GM18858 (cell line): ENCODE data around the gene DDC.
"Not testable (repeated sequence)": the region's sequence is repeated elsewhere in the genome, so short reads cannot be mapped to it uniquely, and the experiment has no call there.

ENCODE experiments used
- ATAC-seq: cut with Tn5 transposase; IDR thresholded peaks from one replicate; pipeline ENCODE4 v1.9.1; 2021; ENCODE audit not compliant: unreplicated experiment

Gene DDC

DNA sequence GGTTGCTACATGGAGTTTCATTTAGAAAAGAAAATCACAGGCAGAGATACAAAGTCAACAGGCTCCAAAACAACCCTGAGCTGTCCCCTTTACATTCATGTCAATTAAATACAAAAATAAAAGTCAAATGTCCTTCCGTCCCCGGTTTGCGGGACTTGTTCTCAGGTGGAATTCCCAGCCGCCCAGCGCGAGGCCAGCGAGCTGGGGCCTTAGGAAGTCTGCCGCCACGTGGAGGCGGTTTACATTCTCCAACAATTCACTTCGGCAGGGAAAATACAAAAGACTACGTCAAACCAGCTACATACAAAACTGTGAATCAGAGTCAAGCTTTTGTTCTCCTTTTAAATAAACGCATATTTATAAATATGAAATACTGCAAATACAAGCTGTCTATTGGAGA is 25.3 kb upstream of the DDC start:
- ATAC-seq: no peak

DNA sequence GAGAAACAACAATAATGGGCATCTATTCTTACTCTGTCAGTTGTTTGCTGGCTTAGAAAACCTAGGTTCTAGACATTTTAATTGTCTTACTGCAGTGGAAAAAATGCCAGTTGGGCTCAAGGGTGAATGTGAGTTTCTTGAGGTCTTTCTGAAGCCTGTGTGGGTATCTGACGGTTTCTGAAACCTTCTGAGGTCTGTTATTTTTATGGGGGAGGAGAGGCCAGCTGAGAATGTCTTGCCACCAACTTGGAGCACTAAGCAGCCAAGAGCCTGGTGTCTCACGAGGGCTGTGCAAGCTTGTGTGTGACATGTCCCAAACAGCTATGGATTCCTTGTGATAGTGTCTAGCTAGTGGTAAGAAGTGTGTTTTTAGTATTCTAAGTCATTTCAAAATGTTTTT is 24.2 kb upstream of the DDC start:
- no peak for ATAC-seq

DNA sequence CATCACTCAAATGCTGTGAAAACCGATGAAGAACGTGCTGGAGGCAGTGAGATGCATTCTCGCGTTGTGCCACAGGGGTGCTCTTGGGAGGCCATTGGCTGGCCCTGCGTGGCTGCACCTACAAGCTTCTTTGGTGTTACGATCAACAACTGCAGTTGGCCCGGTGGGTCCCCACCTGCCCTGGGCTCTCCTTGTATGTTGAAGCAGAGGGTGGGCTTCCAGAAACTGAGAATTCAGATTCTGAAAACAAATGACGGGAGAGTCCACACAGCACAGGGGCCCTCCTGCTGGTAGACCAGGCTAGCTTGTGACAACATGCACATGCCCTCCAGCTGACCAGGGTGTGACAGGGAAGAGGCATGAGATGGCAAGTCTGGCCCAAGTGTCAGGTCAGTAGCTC is 23.7 kb upstream of the DDC start:
- ATAC-seq: no peak

DNA sequence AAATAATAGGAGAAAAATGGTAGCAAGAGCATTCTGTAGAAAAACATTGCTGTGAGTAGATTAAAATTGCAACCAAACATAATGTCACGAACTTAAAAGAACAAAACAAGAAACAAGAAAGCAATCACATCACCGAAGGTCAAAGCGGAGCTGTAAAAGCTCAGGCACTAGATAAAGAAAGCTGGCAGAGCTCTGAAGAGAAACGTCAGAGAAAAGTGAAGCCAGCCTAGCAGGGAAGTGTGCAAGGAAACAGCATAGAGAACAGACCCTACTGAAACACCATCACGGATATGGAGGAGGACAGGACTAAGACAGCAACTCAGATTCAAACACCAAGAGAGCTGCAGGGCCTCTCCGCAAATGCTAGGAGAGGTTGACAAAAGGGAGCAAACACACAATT is 22.5 kb upstream of the DDC start:
- ATAC-seq: no peak

DNA sequence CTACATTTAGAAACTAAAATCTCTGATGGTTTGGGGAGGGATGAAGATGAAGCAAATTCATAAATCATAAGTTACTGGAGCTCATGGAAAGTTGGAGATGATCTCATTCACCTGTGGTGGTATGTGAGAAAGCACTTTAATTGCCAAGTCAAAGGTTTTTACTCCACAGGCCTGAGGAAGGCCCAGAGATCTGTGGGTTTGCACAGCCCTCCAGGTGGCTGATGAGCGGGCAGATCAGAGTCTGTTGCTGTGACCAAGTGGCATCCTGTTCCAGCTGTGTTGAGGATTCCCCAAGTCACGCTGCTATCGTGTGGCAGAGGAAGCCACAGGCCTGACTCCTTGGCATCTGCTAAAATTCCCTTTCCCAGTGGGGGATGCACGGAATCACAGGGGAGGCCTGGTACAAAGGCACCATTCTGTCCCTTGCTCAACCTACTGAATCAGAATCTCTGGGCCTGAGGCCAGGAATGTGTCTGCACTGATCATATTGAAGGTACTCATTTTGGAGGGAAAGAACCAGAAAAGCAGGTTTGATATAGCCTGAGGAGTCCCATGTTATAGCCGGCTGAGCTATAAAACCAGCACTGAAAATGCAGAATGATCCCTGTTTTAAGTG is 19.7 kb upstream of the DDC start:
- no peak for ATAC-seq

DNA sequence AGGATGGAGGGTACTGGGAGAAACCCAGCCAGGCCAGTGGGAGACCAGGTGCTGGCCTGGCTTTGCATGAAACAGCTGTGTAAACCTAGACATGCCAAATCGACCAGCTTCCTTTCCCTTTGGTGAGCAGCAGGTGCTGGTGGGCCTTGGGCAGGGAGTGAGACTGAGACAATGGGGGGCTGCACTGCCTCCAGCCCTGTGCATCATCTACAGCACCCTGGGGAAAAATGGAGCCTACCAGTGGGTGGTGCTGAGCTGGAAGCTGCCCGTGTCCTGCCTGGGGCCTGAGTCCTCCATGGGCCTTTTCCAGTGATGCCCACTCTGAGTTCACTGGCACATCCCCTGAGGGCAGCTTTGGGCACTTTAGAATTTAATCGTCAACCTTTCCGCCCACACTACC is 19.2 kb upstream of the DDC start:
- ATAC-seq: no peak

DNA sequence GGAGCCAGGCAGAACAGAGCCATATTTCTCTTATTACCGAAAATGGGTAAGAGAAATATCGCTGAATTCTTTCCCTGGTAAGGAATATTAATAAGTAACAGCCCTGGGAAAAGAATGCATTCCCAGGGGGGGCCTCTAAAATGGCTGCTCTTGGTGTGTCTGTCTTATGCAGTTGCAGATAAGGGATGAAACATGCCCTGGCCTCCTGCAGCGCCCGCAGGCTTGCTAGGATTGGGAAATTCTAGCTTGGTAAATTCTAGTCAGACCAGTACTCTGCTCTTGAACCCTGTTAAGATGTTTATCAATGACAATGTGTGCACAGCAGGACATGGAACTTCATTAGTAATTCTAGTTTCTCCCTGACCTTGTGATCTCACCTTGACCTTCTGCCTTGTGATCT is 18.1 kb upstream of the DDC start:
- ATAC-seq: not testable (repeated sequence)

DNA sequence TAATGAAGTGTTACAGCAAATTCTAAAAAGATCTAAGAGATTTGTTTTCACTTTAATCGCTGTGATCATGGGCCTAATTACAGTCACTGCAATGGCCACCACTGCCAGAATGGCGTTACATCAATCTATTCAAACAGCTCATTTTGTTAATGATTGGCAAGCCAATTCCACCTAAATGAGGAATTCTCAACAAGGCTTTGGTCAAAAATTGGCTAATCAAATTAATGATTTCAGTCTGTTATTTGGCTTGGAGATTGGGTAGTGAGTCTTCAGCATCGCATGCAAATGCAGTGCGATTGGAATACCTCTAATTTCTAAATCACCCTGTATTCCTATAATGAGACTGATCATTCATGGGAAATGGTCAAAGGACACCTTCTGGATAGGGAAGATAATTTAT is 17.1 kb upstream of the DDC start:
- ATAC-seq: not testable (repeated sequence)

DNA sequence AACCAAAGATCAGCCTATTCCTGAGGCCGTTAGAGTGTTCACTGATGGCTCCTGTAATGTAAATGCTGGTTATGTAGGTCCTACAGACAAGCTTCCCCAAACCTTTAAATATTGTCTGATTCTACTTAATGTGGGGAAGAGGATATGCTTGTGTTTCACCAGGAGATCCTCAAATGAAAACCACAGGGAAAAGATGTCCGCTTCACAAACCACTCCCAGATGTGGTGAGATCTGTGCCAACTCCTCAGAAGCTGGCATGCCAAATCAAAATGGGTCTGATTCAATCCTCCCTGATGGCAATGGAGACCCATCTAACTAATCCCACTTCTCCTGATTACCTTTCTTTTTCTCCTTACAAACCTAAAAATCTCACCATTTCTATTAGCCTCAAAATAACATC is 15.5 kb upstream of the DDC start:
- ATAC-seq: not testable (repeated sequence)

DNA sequence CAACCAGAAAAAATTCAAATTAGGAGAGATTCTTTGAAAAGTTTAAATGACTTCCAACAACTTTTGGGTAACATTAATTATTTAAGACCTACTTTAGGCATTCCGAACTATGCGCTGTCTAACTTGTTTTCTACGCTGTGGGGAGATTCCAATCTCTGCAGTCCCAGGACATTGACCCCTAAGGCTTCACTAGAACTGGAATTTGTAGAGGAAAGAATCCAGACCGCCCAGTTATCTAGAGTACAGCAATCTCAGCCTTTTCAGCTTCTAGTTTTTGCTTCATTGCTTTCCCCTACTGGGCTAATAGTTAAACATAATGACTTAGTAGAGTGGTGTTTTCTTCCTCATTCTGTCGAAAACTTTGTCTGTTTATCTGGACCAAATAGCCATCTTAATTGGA is 14.9 kb upstream of the DDC start:
- no peak for ATAC-seq

DNA sequence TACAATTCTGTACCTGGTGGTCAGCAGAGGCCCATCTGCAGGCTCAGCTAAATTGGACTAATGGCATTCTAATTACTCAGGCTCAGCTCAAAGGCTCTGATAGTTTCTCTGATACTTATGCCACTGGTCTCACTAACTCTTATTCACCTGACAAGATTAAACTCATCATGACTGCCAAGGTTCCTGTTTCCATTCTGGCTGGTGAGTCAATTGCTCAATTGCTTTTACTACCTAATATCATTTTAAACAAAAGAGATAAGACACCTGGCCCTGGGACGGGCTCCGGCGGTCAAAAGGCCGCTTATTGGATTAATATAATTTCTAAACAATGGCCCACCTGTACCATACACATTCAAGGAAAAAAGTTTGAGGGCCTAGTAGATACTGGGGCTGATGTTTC is 12.9 kb upstream of the DDC start:
- ATAC-seq: not testable (repeated sequence)

DNA sequence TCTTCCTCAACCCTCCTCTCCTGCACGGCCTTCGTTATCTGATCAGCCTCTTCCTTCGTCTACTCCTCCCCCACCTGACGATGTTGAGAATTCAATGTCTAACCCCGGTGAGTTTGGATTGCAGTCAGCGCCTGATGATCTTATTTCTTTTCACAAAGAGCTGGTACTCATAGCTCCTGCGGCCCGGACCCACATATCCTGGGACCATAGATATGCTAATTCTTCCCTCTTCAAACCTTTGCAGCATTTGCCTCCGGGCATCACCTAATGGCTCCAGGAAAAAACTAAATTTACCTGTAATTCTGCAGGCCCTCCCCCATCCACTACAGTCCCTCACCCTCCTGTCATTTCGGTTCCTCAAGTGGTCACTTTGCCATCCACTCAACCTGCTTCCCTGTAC is 12.4 kb upstream of the DDC start:
- ATAC-seq: no peak

DNA sequence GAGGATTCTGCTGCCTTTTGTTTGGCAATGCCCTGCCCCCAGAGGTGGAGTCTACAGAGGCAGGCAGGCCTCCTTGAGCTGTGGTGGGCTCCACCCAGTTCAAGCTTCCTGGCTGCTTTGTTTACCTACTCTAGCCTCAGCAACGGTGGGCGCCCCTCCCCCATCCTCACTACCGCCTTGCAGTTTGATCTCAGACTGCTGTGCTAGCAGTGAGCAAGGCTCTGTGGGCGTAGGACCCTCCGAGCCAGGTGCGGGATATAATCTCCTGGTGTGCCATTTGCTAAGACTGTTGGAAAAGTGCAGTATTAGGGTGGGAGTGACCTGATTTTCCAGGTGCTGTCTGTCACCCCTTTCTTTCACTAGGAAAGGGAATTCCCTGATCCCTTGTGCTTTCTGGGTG is 11.2 kb upstream of the DDC start:
- not testable (repeated sequence) for ATAC-seq

DNA sequence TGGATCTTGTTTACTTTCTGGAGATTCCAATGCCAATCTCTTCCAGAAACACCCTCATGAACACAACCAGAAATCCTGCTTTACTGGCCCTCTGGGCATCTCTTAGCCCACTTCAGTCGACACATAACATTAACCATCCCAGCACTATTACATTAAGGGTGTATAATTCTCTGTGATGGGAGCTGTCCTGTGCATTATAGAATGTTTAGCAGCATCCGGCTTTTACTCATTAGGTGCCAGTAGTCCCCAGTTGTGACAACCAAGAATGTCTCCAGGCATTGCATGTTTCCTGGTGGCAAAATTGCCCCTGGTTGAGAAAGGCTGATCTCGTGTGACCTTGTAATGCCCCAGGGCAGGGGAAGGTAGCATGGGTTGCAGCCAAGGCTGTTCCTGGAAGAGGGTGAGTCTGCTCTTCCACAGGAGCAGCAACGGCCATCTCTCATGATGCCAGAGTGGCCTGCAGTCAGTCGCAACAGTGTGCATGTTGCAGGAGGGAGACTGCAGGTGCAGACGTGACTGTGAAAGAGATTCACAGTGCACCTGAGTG is 2.6 kb upstream of the DDC start:
- ATAC-seq: no peak

DNA sequence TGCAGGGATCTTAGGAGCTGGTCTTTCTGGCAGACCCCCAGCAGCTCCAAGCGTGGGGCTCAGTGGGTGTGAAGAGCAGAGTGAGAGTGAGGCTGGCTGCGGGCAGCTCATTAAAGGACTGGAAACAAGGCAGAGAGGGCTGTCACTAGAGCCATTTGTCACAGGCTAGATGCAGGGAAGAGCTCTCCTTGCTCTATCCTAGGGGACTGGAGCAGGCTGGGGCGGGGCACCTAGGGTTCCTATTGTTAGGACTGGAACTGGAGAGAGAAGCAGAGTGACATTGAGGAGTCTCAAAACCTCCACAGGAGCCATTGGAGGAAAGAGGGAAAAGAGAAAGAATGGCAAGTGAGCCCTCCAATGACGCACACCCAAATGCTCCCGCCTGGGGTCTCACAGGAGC is 772 bp upstream of the DDC start:
- no peak for ATAC-seq

DNA sequence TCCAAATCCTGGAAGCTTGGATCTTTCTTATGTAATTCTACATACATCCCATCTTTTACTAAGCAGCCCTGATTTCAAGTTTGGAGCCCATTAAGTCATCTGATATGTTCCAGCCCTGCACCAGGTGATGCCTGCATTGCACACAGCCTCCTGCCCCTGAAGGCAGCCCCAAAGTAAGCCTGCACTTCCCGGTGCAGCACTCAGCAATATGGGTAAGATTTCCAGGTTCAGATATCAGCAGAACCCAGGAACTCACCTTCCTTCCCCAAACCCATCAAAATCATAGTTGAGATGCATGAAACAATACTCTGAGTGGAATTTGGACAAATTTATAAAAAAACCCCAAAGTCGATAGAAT is 333 bp upstream of the DDC start:
- ATAC-seq: no peak

DNA sequence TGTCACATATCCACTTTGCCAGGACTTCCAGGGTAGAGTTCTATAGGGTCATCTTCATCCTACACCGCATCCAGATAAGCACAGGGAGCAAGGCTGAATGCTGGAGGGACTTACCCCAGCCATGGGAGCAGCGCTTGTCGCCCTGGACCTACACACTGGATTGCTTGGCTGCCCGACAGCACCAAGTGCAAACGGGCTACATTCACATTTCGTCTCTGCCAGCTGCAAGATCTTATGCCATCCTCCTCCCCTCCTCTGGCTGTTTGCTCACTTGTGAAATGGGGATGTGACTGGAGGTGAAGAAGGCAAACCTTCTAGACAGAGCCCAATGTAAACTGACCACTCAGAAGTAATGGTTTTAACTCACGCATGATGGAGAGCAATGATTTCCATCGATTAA is 1.0 kb downstream of the DDC start:
- ATAC-seq: no peak

DNA sequence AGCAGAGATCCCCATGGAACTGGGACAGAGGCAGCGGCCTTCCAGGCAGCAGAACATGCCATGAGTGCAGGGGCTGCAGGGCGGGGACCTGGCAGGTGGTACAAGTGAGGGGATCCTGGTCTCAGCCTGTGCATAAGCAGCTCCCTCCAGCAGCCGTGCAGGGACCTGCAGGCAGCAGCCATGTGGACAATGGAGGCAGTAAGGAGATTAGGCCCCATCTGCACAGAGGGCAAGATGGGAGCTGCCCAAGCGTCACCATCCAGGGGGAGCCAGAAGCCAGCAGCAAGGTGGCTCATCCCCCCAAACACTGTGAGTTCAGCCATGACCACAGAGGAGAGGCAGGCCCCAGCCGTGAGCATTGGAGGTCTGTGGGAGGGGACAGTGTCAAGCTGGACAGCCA is 3.1 kb downstream of the DDC start:
- ATAC-seq: no peak

DNA sequence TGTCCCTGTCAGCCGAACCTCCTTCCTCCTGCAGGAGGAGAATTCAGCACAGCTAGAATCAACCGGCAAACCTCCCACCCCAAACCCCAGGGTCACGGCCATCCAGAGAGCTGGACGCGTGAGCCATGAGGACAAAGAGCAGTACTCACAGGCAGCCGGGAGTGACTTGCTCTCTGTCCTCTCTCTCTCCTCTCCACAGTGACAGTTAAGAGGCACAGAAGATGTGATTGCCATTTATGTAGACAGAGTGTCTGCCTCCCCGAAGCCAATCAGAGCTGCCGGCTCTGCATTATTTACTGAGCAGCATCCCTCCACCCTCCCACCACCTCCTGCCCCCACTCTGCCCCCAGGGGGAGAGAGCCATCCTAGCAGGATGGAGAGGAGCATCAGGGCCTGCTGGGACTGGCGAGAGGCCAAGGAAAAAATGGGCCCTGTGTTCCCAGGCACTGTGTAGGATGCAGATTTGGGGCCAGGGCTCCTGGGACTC is 4.3 kb downstream of the DDC start:
- no peak for ATAC-seq

DNA sequence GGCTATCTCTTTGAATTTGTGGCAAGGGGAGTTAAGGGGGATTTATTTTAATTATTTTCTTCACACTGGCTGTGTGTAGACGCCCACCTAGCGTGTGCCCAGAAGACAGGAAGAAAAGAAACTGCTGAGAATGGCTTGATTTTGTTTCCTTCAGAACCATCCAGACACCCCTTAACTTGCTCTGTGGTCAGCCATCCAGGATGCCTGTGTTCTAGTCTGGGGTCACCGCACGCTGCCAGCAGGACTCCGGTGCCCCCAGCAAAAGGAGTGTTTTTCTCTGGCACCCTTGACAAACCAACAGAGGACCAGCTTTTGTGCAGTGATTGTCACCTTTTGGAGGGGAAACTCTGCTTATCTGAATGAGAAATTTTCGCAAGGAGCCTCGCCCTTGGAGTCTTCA is 5.3 kb downstream of the DDC start:
- ATAC-seq: no peak

DNA sequence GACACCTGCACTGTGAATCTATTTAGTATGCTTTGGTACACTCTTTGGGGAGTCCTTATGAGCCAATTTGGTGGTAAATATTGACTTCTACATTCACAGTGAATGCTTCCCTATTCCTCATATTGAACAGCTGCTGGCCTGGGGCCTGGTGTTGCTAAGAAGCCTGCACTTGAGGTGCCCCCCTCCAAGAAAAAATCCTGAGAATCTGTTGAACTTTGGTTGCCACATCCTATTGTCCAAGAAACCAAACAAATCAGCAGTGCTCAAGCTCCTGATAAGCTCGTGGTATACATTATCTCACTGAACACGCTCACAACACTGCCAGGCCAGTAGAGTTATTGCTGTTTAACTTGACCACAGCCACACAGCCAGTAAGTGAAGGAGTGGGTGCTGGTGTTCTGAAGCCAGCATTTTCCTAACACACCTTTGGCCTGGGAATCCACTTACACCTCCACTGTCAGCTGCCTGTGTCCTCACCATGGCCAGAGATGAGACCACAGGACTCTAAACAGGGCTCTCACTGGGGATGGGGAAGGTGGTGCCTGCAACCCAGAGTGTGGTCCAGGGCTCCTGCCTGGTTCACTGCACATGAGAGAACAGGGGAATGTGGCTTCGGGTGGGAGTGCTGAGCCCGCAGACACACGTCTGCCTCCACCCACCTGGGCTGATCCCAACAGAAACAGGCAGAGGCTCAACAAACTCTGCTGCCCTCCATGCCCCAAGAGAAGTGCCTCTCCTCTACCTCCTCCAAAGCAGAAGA is 6.7 kb downstream of the DDC start:
- ATAC-seq: no peak

DNA sequence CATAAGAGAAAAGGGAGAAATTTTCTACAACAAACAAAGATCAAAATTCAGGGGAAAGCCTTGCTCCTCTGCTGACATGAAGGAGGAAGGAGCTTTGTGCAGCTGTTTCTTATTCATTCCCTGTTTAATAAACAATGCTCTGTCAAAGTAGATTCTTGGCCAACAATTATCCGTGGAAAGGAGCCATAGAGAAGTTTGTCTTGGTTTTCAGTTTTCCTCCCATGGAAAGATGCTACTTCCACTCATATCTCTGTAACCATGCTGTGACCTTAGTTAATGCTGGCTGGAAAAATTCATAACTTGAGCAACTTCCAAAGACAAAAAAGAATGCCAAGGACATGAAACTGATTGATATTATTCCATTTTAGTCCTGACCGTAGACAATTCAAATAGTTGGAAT is 8.1 kb downstream of the DDC start:
- no peak for ATAC-seq
